GM19324 (cell line): ENCODE results near the gene AR.

Experiments used
- ATAC-seq: cut with Tn5 transposase; IDR thresholded peaks from one replicate; pipeline ENCODE4 v1.9.1; 2021; ENCODE audit warnings: mild to moderate bottlenecking, moderate library complexity; ENCODE audit not compliant: unreplicated experiment, low FRiP score

AR gene

DNA sequence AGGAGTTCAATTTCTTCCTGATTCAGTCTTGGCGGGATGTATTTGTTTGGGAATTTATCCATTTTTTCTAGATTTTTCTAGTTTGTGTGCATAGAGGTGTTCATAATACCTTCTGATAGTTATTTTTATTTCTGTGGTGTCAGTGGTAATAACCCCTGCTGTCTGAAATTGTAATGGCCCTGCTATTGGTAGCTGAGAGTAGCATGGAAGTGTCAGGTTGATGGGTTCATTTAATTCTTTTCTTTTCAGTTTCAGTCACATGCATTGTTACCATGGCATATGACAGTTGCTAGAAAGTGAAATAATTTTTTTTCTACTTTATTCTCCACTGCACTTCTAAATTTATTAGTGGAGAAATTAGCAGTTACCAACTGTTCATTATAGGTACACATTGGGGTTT lies 20.7 kb downstream of the AR start:
- ATAC-seq: no peak

DNA sequence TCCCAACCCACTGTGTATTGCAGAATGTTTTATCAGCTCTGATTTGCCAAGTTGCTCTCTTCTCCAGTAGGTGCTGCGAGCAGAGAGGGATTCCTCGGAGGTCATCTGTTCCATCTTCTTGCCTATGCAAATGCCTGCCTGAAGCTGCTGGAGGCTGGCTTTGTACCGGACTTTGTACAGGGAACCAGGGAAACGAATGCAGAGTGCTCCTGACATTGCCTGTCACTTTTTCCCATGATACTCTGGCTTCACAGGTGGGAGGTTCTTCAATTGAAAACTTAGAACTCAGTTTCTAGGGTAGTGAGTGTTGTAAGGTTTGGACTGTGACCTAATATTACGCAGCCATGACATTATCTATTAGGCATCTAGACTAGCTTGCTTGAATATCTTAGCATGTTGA lies 24.9 kb downstream of the AR start:
- no peak for ATAC-seq

DNA sequence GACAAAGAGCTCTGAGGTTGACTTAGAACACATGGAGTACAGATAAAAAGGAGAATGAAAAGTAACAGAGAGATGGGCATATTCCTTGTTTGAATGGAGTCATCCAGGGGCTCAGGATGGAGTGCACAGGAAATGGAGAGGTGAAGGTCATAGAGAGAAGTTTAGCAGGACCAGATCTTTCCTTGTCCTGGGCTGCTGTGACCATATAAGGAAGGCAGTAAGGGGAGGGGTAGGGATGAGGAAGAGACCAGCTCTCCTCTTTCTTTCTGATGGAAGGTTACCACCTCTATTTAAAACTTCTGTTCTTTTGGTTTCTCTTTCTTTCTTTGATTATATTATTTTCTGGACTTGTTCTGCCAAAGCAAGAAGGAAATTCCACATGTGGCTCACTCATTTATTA lies 27.0 kb downstream of the AR start:
- ATAC-seq: no peak

DNA sequence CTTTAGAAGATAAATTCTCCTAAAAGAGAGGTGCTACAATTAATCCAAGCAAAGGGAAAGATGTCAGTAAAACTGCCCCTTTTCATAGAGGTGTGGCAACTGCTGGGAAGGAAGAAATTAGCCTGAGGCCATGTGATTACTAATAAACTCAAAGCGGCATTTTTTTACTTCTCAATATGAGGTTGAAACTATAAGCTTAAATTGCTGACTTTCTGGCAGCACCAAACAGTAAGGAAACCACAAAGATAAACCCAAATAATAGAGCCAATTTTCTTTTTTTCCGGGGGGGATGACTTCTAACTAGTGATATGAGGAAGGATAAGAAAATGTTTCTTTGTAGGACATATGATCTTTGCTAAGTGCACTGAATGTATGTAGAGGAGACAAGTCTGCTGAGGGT lies 30.9 kb downstream of the AR start:
- ATAC-seq: no peak

DNA sequence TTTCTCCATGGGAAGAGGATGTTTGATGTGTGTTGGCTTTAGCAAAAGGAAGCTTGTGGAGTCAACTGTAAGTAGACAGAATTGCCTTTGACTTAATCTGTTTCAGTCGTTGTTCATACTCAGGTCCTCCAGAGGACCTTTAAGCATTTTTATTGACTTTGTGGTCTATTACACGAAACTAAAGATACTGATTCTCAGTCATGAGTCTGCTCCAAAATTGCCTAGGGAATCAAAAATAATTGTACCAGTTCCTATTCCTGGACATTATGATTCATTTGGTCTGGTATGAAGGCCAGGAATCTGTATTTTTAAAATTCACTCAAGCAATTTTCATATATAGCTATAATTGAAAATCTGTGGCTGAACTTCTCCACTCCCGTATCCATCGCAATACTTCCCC lies 38.6 kb downstream of the AR start:
- ATAC-seq: no peak

DNA sequence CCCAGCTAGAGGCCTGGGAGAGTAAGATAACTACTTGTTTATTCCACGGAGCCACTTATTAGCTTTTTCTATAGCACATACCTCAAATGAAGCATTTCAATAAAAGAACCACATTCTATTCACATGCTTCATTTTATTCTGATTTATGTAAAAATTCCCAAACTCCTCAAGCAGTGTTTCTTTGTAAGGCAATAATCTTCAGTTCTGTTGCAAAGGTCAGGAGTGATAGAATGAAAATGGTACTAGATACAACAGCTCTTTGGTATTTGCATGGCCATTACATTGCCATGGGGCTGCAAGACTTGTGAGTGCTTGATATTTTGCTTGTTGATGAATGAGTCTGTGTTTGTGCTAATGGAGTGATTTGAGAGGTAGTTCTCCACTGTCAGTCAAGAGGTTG lies 39.4 kb downstream of the AR start:
- ATAC-seq: no peak

DNA sequence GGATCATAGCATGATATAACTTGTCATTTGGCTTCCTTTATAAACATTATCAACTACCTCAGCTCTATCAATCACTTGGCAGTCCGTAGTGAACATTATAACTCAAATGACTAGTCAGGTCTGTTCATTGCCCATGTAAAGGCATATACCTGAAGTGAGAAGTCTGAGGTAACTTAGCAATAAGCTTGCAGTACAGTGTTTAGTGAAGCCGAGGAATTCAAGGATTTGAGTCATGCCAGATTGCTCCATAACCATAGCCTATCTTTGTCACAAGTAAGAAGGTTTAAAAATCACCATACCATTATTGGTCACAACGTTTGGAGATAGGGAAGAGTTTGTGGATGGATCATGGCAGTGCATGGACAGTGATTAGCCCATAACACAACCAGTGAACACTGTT lies 41.6 kb downstream of the AR start:
- ATAC-seq: no peak

DNA sequence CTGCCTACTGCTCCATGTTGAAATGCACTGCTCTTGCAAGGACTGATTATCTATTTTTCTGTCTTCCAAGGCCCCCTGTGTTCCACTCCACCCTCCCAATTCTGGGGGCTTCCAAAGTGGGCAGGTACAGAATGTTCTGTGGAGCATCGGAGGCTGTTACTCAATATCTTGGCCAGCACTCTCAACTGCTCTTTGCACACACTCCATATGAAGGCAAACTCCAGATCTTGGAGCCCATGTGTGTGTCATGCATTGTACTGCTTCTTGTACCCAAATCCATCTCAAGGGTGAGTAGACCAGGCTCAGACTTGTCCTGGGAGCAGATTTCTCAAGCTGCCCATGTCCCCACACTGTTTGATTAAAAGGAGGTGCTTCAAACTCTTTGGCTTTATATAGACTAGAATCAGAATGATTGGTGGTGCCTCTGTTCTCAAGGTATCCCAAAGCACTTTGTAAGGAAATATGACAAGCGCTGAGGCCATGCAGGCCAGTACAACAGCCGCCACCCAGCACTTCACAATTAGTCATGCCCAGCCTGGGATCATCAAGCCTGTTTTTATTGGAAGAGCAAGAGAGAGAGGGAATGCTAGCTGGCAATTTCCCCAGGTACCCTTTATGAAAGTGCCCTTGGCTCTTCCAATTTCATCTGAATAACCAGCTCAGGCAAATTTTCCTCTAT lies 44.3 kb downstream of the AR start:
- ATAC-seq: no peak

DNA sequence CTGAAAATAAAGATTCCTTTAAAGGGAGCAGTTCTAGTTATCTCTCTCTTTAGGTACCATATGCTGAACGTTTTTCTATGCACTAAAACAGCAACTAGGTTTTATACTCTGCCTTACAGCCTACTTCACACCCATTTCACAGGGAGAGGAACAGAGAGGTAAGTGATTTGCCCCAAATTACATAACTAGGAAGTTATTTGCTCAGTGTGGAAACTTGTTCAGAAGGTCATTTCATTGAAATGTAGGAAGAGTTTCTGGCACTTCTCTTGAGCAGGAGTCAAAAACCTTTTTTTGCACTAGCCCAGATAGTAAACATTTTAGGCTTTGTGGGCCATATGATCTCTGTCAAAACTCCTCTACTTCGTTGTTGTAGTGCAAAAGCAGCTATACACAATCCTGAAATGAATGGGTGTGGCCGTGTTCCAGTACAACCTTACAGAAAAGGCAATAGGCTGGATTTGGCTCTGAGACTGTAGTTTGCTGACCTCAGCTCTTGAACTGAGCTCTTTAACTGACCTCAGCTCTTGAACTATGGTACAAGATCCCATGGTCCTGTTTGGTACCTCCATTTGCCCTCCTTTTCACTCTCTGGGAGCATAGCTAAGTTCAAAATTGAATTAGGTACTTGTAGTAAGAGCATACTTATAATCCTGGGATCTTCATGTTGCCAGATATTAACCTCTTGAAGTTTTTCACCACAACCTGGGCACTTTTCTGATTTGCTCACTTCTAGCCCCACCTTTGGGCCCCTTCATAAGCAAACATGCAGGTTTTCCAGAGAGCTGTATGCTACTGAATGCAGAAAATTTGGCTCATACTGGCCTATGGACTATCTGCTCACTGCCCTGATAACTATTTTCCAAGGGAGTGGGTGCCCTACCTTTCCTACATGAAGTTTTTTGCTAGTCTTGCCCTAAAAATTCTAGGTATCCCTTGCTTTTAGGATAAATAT lies 53.3 kb downstream of the AR start:
- no peak for ATAC-seq

DNA sequence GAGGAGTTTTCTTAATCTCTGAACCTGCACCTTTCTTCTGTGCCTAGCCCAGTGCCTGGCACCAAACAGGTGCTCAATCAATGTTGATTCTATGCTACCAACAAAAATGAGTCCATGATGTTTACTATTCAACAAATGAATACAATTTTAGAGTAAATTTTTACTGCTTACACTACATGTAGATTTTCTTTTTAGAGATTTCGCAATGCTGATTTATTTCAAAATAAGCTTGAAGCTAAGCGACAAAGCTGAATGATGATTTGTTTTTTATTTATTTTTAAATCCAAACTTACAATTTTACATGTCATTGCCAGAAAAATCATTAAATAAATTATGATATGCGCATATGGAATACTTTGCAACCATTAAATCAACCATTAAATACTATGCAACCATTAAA lies 55.7 kb downstream of the AR start:
- no peak for ATAC-seq

DNA sequence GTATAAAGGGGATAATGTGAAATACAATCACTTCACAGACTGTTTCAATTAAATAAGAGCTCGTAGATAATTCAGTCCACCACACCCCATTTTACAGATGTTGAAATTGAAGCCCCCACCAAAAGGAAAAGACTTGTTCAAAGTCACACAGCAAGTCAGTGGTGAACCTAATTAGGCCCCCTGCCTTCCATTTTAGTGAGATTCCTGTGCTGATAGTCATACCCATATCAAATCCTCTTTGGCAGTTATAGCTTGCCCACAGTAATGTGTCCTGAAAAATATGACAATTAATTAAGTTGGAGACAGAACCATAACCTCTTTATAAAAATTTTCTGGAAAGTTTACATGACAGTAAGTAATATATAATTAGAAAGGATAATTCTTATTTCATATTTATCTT lies 58.0 kb downstream of the AR start:
- ATAC-seq: no peak

DNA sequence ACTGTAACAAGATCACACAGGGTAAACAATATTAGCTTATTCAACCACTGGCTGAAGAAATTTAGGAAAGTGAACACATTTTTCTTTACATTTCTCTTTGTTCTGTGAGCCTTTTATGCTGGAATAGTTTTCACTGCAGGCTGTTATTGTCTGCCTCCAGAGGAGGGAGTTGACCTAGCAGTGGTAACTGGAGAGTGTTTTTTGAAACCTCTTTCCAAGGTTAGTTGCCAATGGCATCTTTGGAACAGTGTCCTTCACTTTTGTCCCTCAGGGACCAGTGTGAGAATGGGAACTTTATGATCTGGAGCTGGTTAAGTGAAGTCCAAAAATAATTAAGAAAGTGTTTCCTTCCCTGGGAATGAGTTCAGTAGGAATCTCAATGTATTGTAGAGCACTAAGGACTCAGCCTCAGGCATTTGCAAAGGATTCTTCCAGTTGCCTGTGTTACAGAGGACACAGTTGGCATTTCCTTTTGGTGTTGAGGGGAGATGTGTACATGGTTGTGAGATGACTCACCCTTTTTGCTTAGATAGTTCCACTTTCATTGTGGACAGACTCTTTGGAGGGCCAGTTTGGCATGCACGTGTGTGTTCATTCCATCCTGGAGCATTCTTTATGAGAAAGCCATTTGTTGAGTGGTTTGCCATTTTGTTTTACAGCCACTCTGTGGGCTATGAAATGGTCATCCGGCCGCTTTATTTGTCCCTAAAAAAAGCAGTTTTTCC lies 61.3 kb downstream of the AR start:
- no peak for ATAC-seq

DNA sequence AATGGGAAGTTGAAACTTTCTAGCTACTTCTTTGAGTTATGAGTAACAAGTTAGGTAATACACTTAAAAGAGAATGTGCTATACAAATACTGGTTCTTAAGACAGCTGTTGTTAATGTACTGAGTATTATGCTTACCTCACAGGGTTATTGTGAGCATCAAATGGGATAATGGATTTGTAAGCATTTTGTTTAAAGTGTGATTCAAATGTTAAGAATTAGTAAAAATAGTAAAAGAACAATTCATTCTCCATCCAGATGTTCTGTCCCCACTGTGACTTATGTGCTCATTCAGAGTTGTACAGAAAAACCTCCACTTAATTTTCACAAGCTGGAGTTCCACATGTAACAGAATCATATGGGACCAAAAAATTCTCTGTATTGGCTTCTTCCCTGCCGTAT lies 63.6 kb downstream of the AR start:
- no peak for ATAC-seq

DNA sequence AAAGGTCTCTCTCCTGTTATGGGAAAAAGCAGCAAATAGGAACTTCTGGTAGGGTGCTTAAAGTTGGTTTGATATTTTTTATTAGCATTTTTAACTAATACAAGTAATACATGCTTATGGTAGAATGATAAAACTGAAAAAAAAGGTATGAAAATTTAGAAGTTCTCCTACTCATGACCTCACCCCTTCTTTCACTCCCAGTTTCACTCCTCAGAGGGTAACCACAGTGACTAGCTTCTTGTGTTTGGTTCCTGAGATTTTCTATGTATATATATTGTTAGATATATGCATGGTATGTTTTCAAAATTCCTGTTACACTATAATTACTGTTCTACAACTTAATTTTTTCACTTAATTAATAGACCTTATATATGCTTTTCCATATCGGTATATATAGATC lies 66.5 kb downstream of the AR start:
- ATAC-seq: no peak

DNA sequence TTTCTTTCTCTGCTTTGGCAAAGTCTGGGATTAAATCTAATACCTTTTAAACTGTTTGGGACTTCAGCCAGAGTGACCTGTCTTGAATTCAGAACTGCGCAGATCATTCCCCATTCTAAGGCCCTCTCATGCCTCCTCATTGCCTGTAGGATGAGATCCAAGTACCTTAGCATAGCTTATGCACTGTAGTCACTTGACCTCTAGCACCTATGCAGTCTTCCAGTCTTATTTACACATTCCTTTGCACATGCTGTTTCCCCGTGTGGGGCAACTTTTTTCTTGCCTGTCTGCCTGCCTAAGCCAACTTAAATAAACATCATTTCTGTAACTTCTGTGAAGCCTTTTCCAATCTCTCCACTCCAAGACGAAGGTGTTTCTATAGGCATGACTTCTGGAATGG lies 68.4 kb downstream of the AR start:
- ATAC-seq: no peak

DNA sequence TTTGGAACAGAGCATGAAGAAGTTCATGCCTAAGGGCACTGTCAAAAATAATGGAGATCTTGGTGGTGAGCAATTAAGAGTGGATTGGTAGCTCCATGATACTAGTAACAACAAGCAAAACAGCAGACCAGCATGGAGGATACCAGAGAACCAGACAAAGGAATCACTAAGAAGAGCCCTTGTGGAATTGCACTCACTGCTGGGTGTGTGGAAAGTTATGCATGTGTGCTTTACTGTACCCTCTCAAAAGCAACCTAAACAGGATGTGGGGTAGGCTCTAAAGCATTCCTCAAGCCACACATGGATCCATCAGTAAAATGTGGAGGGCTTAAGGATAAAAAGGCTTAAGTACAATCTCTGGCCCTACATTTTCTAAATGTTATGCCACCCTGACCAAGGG lies 69.5 kb downstream of the AR start:
- ATAC-seq: no peak

DNA sequence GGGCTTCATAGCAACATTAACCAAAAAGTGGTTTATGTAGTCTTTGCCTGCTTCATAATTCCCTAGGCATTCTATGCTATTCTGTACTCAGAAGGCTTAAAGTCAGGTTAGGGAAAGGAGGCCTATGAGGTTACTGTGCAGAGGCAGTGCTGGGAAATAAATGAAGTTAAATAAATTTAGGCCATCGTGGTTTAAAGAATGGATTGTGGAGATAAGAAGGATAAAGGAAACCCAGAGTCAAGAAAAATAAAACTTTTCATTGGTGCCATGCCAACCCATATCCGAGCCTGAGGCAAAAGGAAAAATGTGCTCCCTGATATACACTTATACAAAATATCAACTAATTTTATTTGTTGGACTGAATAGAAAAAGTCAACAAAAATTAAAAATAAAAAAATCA lies 70.2 kb downstream of the AR start:
- no peak for ATAC-seq

DNA sequence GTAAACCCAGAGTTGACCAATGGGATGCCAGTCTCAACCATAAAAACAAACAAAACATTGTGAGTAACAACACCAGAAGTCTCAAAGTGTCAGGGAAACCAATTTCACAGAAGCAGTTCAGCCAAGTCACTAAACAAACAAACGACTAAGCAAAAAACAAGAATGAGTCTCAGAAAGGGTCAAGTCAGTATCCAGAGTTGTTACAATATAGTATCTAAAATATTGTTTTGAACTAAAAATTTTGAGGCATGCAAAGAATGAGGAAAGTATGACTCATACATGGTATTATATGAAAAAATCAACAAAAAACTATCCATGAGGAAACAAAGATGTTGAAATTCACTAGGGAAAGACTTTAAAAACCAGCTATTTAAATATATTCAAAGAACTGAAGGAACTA lies 70.6 kb downstream of the AR start:
- ATAC-seq: no peak

DNA sequence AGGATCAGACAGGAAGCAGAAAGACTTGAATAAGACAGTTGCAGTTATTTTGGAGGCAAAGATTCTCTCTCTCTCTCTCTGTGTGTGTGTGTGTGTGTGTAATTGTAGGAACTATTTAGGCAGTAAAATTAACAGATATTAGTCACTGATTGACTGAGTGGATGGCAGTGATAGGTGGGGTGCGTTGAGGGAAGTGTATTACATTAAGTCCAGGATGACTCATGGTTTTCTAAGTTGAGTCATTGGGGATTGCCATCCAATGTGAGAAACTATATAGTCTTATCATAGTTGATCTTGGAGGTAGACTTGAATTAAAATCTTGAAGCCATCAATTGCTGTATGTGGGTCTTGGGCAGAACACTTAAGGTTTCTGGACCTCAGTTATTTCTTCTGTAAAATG lies 75.4 kb downstream of the AR start:
- ATAC-seq: no peak

DNA sequence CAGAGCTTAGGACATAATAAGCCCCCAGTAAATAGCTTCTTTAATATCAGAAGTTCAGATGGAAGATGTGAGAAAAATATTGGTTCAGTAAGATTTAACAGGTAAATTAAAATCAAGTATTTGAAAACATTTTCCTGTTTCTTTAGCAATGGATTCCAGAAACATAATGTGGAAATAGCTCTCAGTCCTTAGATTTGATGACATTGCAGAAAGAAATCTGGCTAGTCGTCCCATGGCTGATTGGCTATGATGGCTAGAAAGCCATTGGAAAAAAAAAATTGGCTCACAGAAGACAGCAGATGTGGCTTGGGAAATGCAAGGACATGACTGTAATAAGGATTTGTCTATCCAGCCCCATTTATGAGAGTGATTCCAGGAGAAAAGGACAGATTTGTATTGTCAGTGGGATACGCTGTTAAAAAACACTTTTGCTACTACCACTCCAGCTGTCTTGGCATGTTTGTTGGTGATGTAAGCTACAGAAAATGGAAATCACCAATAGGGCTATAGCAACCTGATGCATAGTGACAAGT lies 78.3 kb downstream of the AR start:
- no peak for ATAC-seq

DNA sequence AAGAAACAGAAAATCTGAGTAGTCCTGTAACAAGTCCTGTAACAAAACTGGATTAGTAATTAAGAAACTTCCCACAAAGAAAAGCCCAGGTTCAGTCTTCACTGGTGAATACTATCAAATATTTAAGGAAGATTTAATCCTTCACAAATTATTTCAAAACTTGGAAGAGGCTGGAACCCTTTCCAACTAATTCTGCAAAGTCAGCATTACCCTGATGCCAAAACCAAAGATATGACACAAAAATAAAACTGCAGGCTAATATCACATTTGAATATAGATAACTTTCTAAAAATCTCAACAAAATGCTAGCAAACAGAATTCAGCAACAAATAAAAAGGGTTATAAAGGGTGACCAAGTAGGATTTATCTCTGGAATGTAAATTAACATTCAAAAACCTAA lies 80.5 kb downstream of the AR start:
- no peak for ATAC-seq
